HS-27A (cell line): ENCODE data around the gene TCP11.

Experiments
- DNase-seq: peaks from one replicate; pipeline ENCODE4 v3.0.0-alpha.2; 2012; ENCODE audit warnings: low read depth, missing footprints

The TCP11 gene

DNA sequence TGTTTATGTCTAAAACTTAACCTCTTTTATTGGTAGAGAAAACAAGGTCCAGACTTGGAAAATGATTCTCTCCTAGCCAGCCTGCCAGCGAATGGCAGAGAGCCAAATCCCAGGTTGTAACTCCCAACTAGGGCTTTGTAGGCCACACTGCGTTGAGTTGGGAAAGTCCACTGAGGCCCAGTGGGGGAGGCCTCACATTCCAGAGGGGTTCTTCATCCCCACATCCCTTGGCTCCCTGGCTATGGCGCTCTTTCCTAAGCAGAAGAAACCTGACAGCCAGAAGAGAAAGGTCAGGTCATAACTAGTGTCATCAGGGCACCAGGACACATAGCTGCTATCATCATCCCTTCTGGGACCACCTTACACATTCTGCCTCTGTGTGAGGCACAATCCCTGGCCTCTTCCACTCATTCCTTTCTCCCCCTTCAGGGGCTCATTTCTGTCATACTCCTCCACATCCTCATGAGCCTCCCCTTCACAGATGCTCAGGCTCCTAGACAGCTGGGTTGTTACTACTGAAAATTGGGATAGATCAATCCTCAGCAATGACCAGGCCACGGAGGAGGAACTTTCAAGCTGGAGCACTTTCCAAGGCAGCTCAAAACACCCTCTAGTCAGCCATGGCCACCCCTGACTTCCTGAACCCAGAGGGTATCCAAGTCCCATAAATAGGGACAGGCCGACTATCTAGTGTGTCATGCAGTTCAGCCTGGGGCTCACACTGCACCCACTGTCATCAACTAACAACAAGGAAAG is 48.6 kb downstream of the TCP11 start:
- peak; percentile 62 for DNase-seq

- no peak for DNase-seq
Observed at GRCh38 chr6:35091346-35092083, 49.6 kb downstream of the TCP11 start.

GRCh38 chr6:35090734-35091133 is 50.4 kb downstream of the TCP11 start:
- DNase-seq, result no peak

- peak; percentile 61 for DNase-seq
Observed at GRCh38 chr6:35089935-35090505, 51.1 kb downstream of the TCP11 start.

DNA sequence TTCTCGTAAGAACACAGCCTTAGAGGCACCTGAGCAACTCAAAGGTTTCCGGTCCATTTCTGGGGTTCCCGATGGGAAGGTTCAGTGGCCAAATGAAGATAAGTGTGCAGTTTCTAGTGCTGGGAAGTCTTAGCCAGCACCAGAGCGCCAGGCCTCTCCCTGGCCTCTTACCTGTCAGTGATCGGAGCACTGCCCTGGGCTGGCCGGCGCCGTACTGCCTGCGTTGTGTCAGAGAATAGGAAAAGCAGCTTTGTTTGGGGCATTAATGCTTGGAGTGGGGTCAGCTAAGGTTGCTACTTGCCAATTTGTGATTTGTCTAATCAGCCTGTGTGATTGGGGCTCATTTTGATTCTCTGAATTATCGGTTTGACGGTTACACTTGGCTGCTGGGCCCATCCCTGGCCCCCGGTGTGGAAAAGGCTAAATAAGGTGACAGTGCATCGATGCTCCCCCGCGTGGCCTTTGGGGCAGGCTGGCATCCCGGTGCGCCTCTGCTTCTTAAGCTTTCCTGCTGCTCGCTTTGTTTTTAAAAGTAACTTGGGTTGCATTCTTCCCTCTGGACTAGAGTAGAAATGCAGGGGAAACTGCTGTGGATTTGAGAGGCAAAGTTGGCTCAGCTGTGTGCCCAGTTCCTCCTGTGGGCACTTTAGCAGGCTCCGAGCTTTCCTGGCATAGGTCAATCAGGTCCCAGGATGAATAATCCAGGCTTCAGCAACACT is 51.8 kb downstream of the TCP11 start:
- DNase-seq, result no peak

DNA sequence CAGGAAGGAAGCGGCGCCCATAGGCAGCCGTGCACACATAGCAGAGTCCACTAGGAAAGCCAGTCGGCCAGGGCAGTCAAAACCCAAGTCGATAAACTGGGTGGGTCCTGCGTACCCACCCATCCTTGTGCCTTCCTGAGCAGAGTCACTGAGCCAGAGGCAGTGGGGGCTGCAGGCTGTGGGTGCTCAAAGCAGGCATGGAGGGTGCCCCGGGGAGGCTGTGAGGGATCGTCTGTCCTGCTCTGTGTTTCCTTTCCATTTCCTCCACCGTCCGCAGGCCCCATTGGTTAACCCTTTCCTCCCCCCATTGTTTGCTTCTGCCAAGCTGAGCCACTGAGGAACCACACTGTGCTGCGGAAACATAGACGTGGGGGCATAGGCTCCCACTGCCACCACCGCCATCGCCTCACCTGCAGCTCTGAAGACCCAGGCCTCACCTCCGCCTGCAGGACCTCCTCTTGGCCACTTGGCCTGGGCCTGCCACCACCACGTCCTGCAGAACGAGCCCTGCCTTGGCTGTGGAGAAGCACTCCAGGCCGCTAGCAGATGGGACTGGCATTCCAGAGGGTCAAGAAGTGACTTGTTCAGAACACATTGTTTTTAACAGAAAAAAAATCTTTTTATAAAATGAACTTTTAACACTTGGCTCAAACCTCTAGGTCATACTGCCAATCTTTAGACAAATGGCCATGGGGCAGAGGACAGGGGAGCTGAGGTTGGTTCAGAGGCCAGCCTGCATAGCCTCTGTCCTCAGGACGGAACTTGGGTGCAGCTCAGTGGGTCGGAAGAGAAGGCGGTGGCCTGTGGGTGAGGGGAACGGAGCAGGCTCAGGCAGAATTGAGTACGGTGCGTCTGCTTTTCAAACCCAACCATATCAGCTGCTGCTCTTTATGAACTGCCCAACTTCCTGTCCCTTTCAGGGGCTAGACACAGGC is 52.6 kb downstream of the TCP11 start:
- no peak for DNase-seq

GRCh38 chr6:35087361-35088280 is 53.5 kb downstream of the TCP11 start:
- no peak for DNase-seq

DNA sequence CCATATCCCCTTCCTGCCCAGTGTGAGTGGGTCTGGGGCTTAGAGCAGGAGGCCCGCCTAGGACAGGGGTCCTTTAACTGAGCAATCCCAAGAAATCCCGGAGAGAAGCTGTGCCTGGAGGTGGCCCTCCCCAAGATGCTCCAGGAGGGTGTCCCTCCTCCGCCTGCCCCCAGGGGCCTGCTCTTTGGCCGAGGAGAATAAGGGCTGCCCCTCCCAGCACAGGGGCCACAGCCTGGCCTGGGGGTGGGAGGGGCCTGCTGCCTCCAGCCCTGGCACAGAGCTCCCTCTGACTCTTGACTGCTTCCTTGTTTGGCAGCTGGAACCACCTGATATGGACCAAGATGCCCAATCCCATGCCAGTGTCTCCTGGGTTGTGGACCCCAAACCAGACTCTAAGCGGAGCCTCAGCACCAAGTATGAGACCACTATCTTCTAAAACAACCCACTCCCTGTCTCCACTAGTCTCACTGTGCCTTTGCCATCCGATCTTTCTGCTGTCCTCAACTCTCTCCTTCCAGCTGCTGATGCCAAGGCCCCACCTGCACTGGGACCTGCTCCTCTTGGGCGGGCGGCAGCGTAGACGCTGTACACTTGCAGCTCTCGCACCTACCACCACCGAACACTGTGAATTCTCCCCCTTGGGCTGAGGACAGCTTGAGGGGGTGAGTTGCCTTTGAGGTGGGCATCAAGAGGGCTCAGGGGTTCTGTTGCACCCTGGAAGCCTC is 54.3 kb downstream of the TCP11 start:
- no peak for DNase-seq

GRCh38 chr6:35086282-35086632 is 54.9 kb downstream of the TCP11 start:
- no peak for DNase-seq

DNA sequence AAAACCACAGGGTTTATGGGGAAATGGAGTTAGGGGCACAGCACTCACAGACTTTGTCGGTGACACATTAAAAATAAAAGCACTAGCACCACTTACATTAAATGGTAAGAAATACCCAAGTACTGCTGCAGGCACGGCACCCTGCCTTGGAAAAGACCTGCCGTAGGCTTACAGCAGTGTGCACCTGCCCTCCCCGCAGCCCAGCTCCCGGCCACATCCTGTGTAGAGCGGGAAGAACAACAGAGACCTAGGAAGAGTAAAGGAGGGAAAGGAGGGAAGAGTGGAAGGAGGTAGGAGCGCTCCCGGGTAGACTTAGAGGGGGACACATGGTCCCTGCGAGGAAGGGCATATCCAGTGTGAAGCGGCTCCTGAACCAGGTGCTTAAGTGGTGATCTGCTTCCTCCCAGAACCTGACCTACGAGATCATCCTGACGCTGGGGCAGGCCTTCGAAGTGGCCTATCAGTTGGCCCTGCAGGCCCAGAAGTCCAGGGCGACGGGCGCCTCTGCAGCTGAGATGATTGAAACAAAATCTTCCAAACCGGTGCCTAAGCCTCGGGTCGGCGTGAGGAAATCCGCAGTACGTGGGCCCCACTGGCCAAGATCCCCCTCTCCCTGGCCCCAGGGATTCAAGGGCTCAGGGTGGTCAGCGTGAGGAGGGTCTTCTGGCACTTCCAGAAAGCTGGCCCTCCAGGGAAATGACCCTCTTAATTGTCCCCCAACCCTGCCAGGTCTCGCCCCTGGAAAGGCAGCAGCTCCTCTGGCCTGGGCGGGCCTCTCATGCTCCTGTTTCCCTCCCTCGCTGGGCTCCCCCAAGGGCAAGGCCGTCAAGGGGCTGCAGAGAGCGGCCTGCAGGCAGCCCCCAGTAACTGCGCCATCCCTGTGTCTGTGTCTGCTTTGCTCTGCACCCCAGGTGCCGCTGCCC is 55.5 kb downstream of the TCP11 start:
- DNase-seq, result no peak

DNA sequence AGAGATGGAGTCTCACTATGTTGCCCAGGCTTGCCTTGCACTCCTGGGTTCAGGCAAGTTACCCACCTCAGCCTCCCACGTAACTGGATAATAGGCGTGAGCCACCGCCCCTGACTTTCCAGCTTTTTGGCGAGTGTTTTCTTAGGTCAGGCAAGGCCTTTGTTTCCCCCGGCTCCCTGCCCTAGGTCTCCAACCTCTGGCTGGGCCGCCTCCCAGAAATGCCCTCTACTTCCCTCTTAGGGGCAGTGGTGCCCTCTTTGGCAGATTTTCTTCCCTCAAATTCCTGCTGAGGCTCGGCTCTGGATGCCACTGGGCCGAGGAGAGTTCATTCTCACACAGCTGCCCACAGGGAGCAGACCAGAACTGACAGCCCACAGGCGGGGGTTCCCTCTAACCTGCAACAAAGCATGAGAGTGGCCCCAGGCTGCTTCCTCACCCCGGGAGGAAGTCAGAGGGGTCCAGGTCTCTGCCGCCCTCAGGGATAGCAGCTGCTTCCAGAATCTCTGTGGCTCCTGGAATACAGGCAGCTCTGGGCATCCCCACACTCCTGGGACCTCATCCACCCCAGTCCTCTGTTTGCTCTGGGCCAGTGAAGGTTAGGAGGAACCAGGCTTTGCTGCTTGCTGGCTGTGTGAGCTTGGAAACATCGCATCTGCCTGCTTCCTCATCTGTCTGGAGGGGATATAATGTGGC is 56.5 kb downstream of the TCP11 start:
- no peak for DNase-seq

DNA sequence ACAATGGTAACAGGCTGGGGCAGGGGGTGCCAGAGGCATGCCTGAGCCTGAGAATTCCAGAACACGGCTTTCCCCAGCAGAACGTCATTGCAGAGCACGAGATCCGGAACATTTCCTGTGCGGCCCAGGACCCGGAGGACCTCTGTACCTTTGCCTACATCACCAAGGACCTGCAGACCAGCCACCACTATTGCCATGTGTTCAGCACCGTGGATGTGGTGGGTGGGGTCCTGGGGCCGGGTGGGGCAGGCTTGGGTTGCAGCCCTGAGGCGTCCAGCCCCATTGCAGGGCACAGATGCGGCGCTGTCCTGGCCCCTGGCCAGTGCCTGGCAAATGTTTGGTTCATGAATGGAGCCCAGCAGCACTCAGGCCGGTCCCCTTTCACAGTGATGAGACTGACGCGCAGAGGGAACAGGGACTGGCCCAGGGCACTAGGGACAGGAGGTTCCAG is 57.1 kb downstream of the TCP11 start:
- DNase-seq, result no peak

GRCh38 chr6:35083507-35083906 is 57.6 kb downstream of the TCP11 start:
- no peak for DNase-seq

- DNase-seq, result no peak
Observed at GRCh38 chr6:35082733-35083403, 58.3 kb downstream of the TCP11 start.

DNA sequence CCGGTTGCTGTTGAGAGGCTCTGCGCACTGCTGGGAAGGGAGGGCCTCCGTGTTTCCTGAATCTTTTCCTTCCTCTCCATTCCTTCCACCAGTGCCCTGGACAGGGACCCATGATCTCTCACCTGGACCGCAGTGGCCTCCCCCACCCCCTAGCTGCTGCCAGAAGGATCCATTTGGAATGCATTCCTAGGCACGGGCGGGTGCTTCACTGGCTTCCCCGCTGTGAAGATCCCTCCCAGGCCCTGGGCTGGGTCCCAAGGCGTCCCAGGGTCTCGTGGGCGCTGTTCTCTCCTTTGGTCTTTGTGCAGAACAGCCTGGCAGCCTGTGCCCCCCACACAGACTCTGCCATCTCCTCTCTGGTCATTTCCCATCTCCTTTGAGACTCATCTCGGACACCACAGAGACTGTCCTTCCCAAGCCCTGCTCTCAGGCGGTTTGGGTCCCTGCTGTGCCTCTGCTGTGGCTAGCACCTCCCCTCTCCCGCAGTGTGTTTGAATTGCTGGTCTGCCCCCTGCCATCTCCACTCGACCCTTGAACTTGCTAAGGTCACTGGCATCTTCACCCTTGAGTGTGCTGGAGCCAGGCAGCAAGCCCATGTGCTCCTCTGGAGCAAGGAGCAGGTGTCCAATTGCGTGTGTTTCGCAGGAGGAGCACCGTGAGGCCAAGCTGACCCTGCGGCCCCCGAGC is 59.0 kb downstream of the TCP11 start:
- DNase-seq, result no peak

DNA sequence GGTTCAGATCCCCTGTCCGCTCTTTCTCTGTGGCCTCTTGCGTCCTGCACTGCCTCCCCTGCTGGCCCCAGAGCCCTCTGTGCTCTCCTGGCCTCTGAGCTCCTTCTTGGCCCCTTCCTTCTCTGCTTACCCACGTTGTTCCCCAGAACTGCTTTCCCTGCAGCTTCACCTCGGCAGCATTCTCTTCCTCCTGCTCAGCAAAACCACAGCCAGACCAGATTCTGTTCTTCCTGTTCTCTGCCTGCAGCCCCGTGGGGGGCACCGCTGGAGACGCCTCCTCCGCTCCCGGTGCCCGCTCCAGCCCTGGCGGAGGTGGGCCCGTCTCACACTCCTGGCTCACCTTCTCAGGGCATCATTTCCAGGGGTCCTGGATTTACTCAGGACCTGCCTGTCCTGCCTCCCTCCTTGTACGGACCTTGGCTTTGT is 59.7 kb downstream of the TCP11 start:
- no peak for DNase-seq
